HCT116 (cell line): ENCODE data around the gene CD59. TPM values are rescaled to one million over a fixed set of nuclear protein-coding genes. Genes with fewer than 3 reads are reported as not detected.

ENCODE experiments used
- ATAC-seq: fragments of 200-7000 bp; cut with Tn5 transposase; 2 replicates; pipeline ENCODE4 v1.9.1; 2020; ENCODE audit warnings: mild to moderate bottlenecking, moderate library complexity
- BruUV-seq: library from RNA; stranded (reverse); fragments of 400-500 nt; replicated peaks from 2 replicates; lab custom pipeline; 2021; lab: Mats Ljungman, UMichigan
- CTCF ChIA-PET: fragments of 300-600 bp; sonication (Branson Sonifier 250); formaldehyde crosslinking; loops from one replicate; lab custom pipeline; 2021; ENCODE audit warnings: antibody characterized with exemption; lab: Charles Lee
- POLR2A ChIA-PET: fragments of 300-600, 350-600 bp; sonication (Branson Sonifier 250); formaldehyde crosslinking; loops from one replicate; lab custom pipeline; 2021; ENCODE audit warnings: antibody characterized with exemption; lab: Charles Lee
- RAD21 ChIA-PET, 2 experiments: fragments of 300-600 bp; sonication (Branson Sonifier 250); formaldehyde crosslinking; loops; one replicate each; lab custom pipeline; 2023; ENCODE audit warnings: low total read pairs in 2 of 2; ENCODE audit not compliant: uncharacterized antibody in 2 of 2, unreplicated experiment in 2 of 2, low non-redundant PET in 1 of 2; lab: Charles Lee
- DNase-seq: peaks from one replicate; pipeline ENCODE4 v3.0.0-alpha.2; 2010; ENCODE audit warnings: low read depth, low spot score
- H2AFZ ChIP-seq: fragments of 200-600 bp; shearing (Covaris generic), sonication (generic); 2 replicates; pipeline ENCODE4 v1.6.1; 2017; ENCODE audit warnings: low read depth, mixed run types, mixed read lengths, antibody characterized with exemption, low read length; ENCODE audit not compliant: poor library complexity, severe bottlenecking
- H3K27ac ChIP-seq: 2 replicates; pipeline ENCODE4 v1.5.1; 2012; ENCODE audit warnings: low read depth, low read length
- H3K27me3 ChIP-seq: fragments of 200-600 bp; sonication (generic); 2 replicates; pipeline ENCODE4 v1.6.1; 2016; ENCODE audit warnings: mixed run types, low read length, mixed read lengths; ENCODE audit not compliant: insufficient read depth
- H3K36me3 ChIP-seq, 2 experiments: fragments of 200-500 bp in 1 of 2; fragments of 200-600 bp in 1 of 2; sonication (Bioruptor generic) in 1 of 2; sonication (generic) in 1 of 2; 2 replicates each; pipeline versions ENCODE4 v1.5.1 to v1.6.1; 2014 to 2016; ENCODE audit warnings: low read length in 2 of 2, inconsistent platforms in 1 of 2, mixed read lengths in 1 of 2, mixed run types in 1 of 2; ENCODE audit not compliant: insufficient read depth in 2 of 2, control insufficient read depth in 1 of 2
- H3K4me1 ChIP-seq, 2 experiments: fragments of 200-600 bp in 1 of 2; sonication (generic) in 1 of 2; 2 replicates each; pipeline versions ENCODE4 v1.5.1 to v1.6.1; 2012 to 2017; ENCODE audit warnings: low read length in 2 of 2, inconsistent platforms in 1 of 2, mild to moderate bottlenecking in 1 of 2, mixed read lengths in 1 of 2, mixed run types in 1 of 2, moderate library complexity in 1 of 2; ENCODE audit not compliant: insufficient read depth in 2 of 2, control insufficient read depth in 1 of 2
- H3K4me2 ChIP-seq: fragments of 200-600 bp; sonication (generic); 2 replicates; pipeline ENCODE4 v1.6.1; 2017; ENCODE audit warnings: mixed run types, low read length, mixed read lengths
- H3K4me3 ChIP-seq, 2 experiments: fragments of 200-600 bp in 1 of 2; sonication (generic) in 1 of 2; replicated peaks in 1 of 2; 2 replicates each; pipeline ENCODE4 v1.5.1; 2011 to 2016; ENCODE audit warnings: low read length in 2 of 2, control low read depth in 1 of 2, low read depth in 1 of 2, mild to moderate bottlenecking in 1 of 2, mixed read lengths in 1 of 2, mixed run types in 1 of 2
- H3K79me2 ChIP-seq: fragments of 200-600 bp; sonication (generic); 2 replicates; pipeline ENCODE4 v1.6.1; 2017; ENCODE audit warnings: mild to moderate bottlenecking, mixed run types, low read length, moderate library complexity, mixed read lengths; ENCODE audit not compliant: insufficient read depth
- H3K9ac ChIP-seq: fragments of 200-600 bp; sonication (generic); 2 replicates; pipeline ENCODE4 v1.6.1; 2016; ENCODE audit warnings: low read length, mixed read lengths
- H3K9me2 ChIP-seq: fragments of 200-600 bp; sonication (generic), shearing (Covaris generic); 2 replicates; pipeline ENCODE4 v1.6.1; 2017; ENCODE audit warnings: mixed run types, mild to moderate bottlenecking, moderate library complexity; ENCODE audit not compliant: insufficient read depth
- H3K9me3 ChIP-seq, 2 experiments: fragments of 200-500 bp in 1 of 2; fragments of 200-600 bp in 1 of 2; sonication (Bioruptor generic) in 1 of 2; sonication (generic) in 1 of 2; 2 replicates each; pipeline ENCODE4 v1.6.1; 2014 to 2017; ENCODE audit warnings: low read length in 2 of 2, mixed read lengths in 2 of 2, inconsistent platforms in 1 of 2, low read depth in 1 of 2, mild to moderate bottlenecking in 1 of 2, mixed run types in 1 of 2, moderate library complexity in 1 of 2; ENCODE audit not compliant: control insufficient read depth in 1 of 2, insufficient read depth in 1 of 2
- H4K20me1 ChIP-seq: fragments of 200-600 bp; sonication (generic), shearing (Covaris generic); 2 replicates; pipeline ENCODE4 v1.6.1; 2017; ENCODE audit warnings: mixed run types, mild to moderate bottlenecking, moderate library complexity; ENCODE audit not compliant: insufficient read depth
- CEBPB ChIP-seq: IDR thresholded peaks from 2 replicates; pipeline ENCODE4 v1.6.1; 2012; ENCODE audit warnings: low read depth
- CTCF ChIP-seq, 3 experiments: fragments of 200-600 bp in 1 of 3; sonication (generic) in 1 of 3; IDR thresholded peaks in 2 of 3; conservative IDR thresholded peaks in 1 of 3; 2 replicates each; pipeline ENCODE4 v1.5.1; 2012 to 2017; ENCODE audit warnings: low read depth in 2 of 3, low read length in 2 of 3, antibody characterized with exemption in 1 of 3, borderline replicate concordance in 1 of 3, control low read depth in 1 of 3, mild to moderate bottlenecking in 1 of 3, mixed read lengths in 1 of 3, mixed run types in 1 of 3, moderate library complexity in 1 of 3; ENCODE audit not compliant: insufficient read depth in 1 of 3
- POLR2AphosphoS5 ChIP-seq: IDR thresholded peaks from 2 replicates; pipeline ENCODE4 v1.6.1; 2011; ENCODE audit warnings: mild to moderate bottlenecking, low read depth, low read length, moderate library complexity
- RAD21 ChIP-seq: IDR thresholded peaks from 2 replicates; pipeline ENCODE4 v1.6.1; 2012; ENCODE audit warnings: low read depth, mild to moderate bottlenecking
- ZFX ChIP-seq: fragments of 450-650 bp; IDR thresholded peaks from 2 replicates; pipeline ENCODE4 v1.6.1; 2017
- intact Hi-C: fragments of 100-400 bp; cut with micrococcal nuclease; formaldehyde crosslinking; loops from 2 replicates; pipeline ENCODE4 v1.10.0; 2022
- total RNA-seq: library from RNA; stranded (reverse); gene quantifications from one replicate; pipeline ENCODE4 v1.2.1, GENCODE V29; 2021; ENCODE audit not compliant: unreplicated experiment

The CD59 gene
- total RNA-seq, 1 experiment from 2014 or later = 122 TPM

DNA sequence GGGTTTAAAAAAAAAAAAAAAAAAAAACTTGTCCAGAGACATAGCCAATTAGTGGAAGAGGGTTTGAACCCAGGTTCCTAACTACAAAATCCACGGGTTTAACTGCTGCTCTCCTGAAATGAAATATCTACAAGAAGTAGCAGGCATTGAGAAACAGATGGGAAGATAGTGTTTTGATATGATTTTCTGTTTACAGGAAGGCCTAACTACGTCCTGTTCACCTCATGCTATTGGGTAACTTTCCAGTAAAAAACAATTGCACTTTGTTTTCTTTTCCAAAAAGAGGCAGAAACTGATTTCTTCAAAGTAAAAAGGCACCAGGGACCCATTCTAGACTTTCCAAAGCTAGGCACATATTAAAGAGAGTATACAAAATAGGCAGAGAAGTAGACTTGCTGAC, 29.7 kb downstream of the CD59 start:
- DNase-seq = no peak
- H3K9me3 ChIP-seq = no peaks in the 10 kb centered on the region
- RAD21 ChIA-PET = no interaction called here
- TF ChIP-seq CTCF (IDR thresholded peaks at IDR 0.05 in 2 of 3, conservative IDR thresholded peaks at IDR 0.05 in 1 of 3; ENCODE audit: borderline replicate concordance in 1 of 3, insufficient read depth in 1 of 3, low read depth in 2 of 3, low read length in 2 of 3) = no peak
- no peak for TF ChIP-seq POLR2AphosphoS5
- TF ChIP-seq RAD21 = no peak
- no peak for TF ChIP-seq CEBPB
- TF ChIP-seq ZFX = no peak
- TF ChIP-seq, all 23 proteins: peak for 0
- Histone ChIP-seq H2AFZ (no peak overlapping the region), H3K9ac (no peak overlapping the region), H3K4me3 (no peak overlapping the region), H3K27ac (no peak overlapping the region), H3K4me1 (peaks cover 5 to 43% of the 10 kb centered on the region in 2 experiments; a peak in 3 of 4 replicates), H3K79me2 (no peaks in the 10 kb centered on the region; the same call in 1 of the 2 replicates), H3K27me3 (no peaks in the 10 kb centered on the region), H3K36me3 (peaks cover 17 to 29% of the 10 kb centered on the region in 2 experiments), H3K9me2 (no peaks in the 10 kb centered on the region), H3K4me2 (no peak overlapping the region), H4K20me1 (no peaks in the 10 kb centered on the region; the same call in 1 of the 2 replicates)
- ChIA-PET CTCF (interaction anchor here (1.4 to 3.7 kb wide), 2 partner anchors 9 to 36 kb away, joined by 4 to 15 read pairs; no protein-coding TSS in a partner anchor), POLR2A (interaction anchor here (0.8 kb wide), 1 partner anchor 30 kb away, joined by 3 read pairs; no protein-coding TSS in a partner anchor)
- no peak for ATAC-seq
- BruUV-seq = no TSS peak
- intact Hi-C loops = no loop called here
